Measurements from ENCODE around the gene SPI1.
A peak's percentile ranks its signal among the peaks of the same experiment; 100 is the strongest.

Gene SPI1

DNA sequence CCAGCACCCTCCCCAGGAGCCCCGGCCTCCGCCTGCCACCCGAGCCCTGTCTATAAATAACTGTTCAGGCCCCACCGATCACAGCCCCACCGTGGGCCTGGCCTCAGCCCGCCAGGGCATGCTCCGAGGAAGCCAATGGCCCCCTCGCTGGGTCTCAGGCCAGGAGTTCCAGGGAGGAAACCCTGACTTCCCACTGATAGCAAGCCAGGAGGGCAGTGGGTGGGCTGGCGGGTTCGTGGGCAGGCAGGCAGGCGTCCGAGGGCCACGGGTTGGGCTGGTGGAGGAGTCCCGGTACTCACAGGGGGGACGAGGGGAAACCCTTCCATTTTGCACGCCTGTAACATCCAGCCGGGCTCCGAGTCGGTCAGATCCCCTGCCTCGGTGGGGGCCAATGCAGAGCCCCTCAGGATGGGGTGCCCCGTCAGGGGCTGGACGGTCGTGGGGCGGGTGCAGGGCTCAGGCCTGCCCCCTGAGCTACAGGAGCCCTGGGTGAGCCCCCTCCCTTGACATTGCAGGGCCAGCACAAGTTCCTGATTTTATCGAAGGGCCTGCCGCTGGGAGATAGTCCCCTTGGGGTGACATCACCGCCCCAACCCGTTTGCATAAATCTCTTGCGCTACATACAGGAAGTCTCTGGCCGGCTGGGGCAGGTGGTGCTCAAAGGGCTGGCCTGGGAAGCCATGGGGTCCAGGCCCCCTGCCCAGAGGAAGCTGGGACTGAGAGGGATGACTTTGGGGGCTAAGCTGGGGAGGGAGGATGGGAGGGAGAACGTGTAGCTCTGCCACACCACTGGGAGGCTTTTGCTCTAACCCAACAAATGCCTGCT, at the start of gene SPI1:
Gene SPI1 (minus strand): TSS at position 538 of the 826 bp plus-strand sequence. CDS start 194 bp downstream, at position 344.
- no peak for DNase-seq

DNA sequence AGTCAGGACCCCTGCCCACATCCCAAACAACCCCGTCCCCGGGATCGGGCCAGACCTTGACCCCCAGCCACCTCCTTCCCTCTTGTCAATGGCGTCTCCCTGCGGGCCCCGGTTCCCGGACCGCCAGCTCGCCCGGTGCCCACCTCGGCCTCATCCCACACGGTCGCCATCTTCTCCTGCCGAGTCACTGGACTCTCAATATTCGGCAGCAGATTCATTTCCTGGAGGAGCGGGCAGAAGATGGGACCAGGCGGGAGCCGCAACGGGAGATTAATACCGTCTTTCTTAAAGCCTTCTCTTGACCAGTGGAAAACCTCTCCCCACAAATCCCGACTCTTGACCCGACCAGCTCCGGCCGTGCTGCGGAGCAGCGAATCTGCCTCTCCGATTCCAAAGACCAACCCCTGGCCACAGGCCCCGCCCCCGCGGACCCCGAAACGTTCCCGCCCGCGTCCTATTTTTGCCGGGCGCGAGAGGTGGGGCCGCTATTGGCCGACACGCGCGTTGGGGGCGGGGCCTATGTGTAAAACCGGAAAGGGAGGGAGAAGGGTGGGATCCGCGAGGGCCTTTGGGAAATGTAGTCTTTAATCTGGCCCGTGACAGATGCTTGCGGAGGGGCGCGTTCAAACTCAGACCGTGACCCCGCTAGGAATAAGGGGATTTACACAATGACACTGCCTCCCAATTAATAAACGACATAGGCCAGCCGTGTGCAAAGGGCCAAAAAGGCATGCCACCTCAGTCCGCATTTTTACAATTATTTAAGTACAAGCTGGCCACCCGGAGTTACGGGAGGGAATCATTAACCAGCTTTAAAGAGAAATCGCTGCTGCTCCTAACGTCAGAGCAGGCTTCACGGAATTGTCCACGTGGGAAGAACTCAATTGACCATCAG, 48.0 kb upstream of the SPI1 start, which contains the start of gene PSMC3:
Gene PSMC3 (minus strand): TSS at position 378 of the 895 bp plus-strand sequence. CDS start 160 bp downstream, at position 218.
- DNase-seq = peak; percentile 100

DNA sequence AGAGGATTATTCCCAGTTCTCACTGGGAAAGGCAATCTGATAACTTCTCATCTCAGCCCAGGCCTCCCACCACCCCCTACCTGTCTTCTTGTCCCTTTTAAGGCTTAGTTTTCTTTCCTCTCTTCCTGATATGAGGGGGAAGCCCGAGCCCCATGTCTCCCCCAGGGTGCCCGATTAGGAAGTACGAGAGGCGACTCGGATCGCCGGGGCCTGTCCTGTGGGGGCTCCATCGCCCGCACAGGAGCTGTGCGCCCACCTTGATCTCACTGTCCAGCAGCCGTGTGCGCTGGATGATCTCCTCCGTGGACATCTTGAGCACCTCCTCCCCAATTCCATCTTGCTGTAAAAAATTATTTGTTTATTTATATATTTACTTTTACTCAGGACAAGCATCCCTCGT, 47.3 kb upstream of the SPI1 start:
- no peak for DNase-seq

DNA sequence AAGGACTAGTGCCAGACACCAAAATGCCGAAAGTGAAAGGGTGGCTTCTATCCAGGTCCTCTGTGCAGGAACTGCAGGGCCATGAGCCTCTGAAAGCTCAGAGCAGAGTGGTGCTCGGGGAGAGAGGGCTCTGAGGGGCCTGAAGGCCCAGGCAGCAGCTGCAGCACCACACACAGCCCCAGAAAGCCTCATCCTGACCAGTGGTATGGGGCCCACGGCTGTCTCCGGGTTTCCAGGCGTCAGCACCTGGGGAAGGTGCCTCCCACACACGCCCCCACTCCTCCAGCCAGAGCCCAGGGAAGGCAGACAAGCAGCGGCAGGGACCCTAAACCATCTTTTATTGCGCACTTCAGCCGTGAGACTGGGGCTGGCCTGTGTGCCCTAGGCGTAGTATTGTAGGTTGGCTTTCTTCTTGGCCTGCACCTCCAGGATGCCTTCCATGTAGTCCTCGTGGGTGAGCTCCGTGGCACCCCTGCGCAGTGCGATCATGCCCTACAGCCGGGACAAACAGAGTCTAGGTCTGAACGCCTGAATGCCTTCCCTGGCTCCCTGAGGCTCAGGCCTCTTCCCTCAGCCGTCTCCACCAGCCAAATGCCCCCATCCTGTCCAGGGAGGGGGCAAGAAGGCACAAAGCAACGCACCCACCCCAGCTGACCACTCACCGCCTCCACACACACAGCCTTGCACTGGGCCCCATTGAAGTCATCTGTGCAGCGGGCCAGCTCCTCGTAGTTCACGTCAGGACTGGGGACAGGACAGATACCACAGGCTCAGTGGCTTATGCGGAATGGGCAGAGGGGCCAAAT, 40.3 kb upstream of the SPI1 start:
- no peak for DNase-seq

DNA sequence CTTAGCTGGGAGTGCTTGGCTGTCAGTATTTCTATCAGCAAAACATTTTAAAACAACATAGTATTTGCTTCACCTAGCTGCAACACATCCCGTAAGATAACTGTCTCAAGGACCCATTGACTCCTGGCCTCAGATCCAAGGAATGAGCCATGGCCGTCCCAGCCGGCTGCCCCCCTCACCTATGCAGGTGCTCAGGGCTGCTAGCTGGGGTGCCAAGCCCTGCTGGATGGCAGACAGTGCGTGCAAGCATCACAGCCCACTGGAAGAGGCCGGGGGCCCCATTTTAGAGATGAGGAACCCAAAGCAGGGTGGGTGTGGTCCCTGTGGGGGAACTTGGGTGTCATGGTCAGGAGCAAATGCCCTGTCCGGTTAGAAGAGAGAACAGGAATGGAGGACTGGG, 39.4 kb upstream of the SPI1 start:
- DNase-seq = no peak

DNA sequence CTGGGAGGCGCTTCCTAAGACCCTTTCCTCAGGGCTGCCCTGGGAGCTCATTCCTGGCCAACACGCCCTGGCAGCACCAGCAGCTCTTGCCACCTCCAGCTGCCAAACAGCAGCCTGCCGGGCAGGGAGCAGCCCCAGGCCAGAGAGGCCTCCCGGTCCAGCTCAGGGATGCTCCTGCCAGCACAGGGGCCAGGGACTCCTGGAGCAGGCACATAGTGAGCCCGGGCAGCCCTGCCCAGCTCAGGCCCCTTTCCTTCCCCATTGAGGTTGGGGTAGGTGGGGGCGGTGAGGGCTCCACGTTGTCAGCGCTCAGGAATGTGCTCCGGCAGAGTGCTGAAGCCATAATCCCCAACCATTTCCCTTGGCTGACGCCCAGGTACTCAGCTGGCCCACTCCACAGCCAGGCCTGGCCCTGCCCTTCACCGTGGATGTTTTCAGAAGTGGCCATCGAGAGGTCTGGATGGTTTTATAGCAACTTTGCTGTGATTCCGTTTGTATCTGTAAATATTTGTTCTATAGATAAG, 37.7 kb upstream of the SPI1 start:
- DNase-seq = no peak

DNA sequence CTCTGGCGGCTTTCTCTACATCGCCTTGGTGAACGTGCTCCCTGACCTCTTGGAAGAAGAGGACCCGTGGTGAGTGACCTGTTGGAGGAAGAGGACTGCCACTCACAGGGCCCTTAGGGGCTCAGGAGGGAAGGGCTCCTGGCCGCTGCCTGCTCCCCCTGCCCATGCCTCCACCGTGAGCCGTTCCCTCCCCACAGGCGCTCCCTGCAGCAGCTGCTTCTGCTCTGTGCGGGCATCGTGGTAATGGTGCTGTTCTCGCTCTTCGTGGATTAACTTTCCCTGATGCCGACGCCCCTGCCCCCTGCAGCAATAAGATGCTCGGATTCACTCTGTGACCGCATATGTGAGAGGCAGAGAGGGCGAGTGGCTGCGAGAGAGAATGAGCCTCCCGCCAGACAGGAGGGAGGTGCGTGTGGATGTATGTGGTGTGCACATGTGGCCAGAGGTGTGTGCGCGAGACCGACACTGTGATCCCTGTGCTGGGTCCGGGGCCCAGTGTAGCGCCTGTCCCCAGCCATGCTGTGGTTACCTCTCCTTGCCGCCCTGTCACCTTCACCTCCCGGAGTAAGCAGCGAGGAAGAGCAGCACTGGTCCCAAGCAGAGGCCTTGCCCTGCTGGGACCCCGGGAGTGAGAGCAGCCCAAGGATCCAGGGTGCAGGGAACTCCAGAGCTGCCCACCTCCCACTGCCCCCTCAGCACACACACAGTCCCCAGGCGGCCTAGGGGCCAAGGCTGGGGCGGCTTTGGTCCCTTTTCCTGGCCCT, 36.9 kb upstream of the SPI1 start:
- DNase-seq = no peak

DNA sequence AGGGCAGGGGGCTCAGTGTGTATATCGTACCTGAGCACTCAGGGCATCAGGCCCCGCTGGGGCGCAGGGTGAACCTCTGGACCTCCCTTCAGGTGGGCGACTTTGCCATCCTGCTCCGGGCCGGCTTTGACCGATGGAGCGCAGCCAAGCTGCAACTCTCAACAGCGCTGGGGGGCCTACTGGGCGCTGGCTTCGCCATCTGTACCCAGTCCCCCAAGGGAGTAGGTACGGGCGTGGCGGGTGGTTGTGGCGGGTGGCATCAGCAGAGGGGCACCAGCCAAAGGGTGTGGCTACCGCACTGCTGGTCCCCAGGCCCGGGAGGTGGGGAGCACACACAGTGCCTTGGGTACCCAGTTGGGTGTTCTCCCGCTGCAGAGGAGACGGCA, 36.3 kb upstream of the SPI1 start:
- no peak for DNase-seq

DNA sequence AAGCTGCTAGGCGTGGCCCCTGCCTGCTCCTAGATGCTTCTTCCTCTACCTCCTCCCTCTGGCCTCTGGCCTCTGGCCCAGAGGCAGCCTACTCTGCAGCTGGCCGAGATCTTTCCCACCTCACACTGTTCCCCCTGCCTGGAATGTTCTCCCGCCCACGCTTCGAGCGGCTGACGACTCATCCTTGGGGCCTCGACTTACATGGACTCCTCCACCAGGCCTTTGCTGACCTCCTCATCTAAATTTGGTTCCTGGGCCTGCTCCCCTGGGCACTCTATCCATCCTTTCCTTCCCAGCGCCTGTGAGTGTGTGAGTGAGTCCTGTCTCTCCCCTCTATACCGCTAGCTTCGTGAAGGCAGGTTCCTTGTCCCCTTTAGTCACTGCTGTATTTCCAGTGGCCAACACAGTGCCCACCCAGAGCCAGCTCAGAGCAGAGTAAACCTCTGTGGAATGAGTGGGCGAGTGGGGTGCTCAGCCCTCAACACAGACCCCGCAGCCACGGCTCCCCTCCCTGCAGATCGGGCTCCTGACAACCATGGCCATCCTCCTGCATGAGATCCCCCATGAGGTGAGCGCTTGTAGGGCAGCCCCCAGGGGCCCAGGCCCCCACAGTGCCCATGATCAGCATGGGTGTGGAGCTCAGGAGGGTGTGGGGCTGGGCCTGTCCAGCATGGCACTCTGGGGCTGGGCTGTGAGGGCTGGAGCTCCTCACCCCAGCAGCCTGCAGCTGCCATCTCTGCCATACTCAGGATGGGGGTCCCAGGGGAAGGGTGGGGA, 35.7 kb upstream of the SPI1 start:
- no peak for DNase-seq

DNA sequence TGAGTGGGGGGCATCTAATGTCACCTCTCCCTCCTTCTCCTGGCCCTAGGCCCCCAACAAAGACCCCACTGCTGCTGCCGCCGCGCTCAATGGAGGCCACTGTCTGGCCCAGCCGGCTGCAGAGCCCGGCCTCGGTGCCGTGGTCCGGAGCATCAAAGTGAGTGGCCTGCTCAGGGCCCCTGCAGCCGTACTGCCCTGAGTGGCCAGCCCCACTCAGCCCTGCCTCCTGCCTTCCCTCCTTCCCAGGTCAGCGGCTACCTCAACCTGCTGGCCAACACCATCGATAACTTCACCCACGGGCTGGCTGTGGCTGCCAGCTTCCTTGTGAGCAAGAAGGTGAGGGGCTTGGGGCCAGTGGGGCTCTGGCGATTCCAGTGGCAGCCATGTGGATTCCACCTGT, 35.0 kb upstream of the SPI1 start:
- no peak for DNase-seq

DNA sequence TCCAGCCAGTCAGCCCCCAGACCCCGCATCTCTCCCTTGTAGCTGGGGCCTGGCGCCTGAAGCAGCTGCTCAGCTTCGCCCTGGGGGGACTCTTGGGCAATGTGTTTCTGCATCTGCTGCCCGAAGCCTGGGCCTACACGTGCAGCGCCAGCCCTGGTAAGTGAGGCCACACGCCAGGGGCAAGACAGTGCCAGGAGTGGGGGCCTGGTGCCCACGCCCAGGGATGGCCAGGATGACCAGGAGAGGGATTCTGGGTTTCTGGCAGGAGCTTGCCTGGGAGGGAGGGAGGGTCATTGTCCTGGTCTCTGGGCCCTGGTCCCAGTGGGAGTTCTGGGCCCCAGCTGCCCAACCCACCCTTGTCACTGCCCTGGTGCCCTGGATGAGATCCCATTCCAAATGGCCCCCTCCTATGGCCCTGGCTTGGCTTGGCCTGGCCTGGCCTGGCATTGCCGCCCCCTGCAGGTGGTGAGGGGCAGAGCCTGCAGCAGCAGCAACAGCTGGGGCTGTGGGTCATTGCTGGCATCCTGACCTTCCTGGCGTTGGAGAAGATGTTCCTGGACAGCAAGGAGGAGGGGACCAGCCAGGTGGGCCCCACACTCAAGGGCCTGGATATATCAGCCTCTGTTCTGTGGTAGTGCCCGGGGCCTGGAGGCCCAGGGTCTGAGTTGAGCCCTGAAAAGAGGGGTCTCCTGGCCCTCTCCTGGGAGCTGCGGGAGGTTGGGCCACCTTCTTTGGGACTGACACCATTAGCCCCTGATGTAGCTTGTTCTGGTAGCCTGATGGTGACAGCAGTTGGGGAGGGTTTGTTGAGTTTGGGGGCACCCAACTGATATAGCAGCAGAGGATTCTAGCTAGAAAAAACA, 33.8 kb upstream of the SPI1 start:
- DNase-seq = peak; percentile 75 to 77

DNA sequence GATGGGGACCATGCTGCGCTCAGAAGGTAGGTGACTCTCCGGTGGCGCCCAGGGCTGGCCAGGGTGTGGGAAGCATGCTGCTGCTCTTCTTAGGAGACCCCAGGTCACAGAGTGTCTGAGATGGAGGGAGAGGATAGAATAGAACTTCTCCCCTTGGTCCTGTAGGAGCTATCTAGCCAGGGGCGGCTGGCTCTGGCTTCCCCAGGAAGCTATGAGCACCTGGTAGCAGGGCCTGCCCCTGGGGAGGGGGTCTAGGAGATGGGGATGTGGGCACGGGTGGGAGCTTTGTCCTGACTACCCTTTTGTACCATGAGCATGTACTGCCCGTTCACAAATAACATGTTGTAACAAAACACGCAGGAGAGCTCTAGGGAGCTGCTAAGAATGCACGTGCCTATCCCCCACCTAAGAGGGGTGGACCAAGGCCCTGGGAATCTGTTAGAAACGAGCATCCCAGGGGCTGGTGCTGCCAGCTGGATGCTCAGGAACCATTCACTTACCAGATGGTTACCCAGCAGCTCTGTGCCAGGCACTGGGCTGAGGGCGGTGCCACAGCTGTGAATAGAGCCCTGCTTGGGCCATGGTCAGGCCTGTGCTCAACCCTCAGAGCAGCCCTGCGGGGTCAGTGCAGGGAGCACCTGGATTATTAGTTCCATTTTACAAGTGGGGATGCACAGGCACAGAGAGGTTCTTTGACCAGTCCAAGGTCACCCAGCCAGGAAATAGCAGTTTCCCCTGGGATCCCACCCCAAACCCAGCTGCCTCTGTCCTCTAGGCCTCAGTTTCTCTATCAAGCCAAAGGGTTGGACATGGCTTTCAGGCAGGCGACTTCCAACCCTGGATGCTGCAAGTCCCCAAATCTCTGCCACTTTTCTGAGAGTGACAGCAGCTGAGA, 32.3 kb upstream of the SPI1 start:
- DNase-seq = no peak

DNA sequence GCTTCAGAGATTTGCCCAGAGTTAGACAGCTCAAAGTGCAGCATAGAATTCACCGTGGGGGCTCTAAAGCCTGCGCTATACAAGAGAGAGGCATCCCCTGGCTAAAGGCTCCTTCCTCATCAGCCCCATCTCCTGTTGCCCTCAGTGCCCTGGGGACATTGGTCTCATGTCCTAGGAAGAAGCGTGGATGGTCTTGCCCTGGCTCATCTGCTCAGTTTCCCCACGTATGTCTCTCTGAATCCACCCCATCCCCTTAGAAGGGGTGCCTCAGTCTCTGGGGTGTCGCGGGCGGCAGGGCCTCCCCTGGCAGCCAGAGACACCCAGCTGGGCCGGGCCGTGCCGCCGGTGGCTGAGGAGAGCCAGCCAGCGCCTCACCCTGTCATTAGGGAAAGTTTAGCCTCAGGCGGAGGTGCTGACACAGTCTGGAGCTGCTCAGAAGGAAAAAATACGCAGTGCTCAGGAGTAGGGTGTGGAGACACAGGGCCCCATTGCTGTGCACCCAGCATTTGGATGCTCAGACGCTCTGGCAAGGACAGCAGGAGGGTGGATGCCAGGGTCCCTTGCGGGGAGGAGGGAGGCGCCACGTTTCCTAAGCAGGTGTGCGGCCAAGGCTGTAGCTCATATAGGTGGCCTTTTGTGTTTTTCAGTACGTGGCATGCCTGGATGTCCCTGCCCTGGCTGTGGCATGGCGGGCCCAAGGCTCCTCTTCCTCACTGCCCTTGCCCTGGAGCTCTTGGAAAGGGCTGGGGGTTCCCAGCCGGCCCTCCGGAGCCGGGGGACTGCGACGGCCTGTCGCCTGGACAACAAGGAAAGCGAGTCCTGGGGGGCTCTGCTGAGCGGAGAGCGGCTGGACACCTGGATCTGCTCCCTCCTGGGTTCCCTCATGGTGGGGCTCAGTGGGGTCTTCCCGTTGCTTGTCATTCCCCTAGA, 31.4 kb upstream of the SPI1 start:
- no peak for DNase-seq

DNA sequence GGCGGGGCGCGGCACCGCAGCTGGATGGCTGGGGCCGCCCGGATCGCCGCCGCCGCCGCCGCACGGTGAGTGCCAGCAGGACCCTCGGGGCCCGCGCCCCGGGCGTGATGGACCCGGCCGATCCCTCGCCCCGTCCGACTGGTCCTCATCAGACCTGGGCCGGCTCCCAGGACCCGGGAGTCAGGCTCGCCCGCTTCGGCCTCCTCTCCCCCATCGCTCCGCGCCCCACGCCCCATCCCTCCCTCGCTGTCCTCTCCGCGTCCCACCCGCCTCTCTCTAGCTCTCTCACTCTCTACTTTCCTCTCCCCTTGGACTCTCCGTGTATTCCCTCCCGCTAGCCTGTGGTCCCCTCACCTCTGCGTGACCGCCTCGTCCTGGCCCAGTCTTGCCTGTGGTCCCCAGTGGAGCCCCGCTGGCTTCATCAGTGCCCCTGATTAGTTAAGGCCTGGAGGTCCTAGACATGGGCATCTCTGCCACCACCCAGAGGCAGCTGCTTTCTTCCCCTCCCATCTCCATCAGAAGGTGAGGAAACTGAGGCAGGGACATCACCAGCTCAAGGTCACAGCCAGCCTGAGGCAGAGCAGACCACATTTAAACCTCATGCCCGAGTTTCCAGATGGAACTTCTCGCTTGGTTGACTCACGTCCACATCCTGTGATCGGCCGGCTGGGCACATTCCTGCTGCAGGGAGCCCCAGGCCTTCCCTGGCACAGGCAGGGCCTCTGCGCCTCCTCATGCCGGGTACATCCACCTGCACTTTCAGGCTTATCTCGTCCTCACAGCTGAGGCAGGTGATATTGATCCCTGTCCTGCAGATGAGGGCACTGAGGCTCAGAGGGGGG, 30.5 kb upstream of the SPI1 start:
- no peak for DNase-seq

DNA sequence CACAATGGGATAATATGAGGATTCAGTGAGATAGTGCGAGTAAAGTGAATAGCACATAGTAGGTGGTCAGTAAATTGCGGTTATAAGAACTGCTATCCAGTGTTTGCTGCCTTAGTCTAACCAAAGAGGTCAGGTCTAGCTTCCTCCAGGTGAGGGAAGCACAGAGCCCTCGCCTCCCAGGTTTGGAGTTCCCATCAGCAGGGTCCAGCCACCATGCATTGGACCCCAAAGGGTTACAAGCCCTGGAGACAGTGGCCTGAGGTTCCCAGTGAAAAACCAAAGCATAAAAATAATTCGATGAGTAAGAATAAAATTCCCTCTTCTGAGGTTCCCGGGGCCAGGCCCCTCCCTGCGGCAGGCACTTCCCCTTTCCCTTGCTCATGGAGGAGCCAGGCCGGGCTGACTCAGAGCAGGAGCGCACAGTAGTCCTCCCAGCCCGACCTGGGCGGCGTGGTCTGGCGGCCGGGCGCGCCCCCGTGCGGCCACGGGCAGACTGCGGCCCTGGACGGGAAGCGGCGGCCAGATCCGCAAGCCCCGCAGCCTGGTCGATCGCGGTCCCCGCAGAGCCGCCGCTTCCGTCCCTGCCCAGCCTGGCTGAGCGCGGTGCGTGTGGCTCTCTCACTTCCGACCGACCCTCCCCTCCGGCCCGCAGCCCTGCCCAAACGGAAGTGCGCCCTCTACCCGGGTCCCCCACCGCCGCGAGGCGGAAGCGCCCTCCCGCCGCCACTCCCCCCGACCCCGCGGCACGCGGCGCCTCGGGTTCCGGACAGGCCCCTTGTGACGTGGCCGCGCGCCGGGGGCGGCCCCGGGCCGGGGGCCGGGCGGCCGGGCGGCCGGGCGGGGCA, 29.6 kb upstream of the SPI1 start, which contains the start of gene SLC39A13:
Gene SLC39A13 (plus strand): TSS at position 845 of the 845 bp plus-strand sequence. CDS start 1,505 bp downstream, outside the sequence.
- DNase-seq = peak; percentile 95 to 98

All from activated T-cell treated with anti-CD3 and anti-CD28 coated beads, Interleukin-2, amount 50 U/mL, for 48 hours (primary cell).